ENCODE results near the gene CDIP1. TPM values are rescaled to one million over a fixed set of nuclear protein-coding genes. Genes with fewer than 3 reads are reported as not detected.

The CDIP1 gene
- polyA plus RNA-seq, 6 donors from 2014 or later: 10.9 to 26.5 (median 17.3) TPM

GRCh38 chr16:4534151-4534790 lies 4.3 kb downstream of the CDIP1 start:
- H3K4me3 Mint-ChIP-seq: no peak overlapping the region
- H3K4me1 Mint-ChIP-seq: peaks cover 20 to 35% (median 28%) of the 10 kb centered on the region in 3 donors
- H3K27me3 Mint-ChIP-seq: no peaks in the 10 kb centered on the region
- no peak for ATAC-seq (ENCODE audit: low read depth in 2 of 2)
- peak overlapping the region in 4 of 6 donors; percentile 15 to 80 (median 62) for H3K27ac Mint-ChIP-seq
- no peak for DNase-seq
- peaks cover 0 to 6% (median 0%) of the 10 kb centered on the region in 7 donors for H3K9me3 Mint-ChIP-seq
- no peaks in the 10 kb centered on the region for H3K36me3 Mint-ChIP-seq

GRCh38 chr16:4533490-4533889 lies 5.1 kb downstream of the CDIP1 start:
- Mint-ChIP-seq H3K27me3 (no peaks in the 10 kb centered on the region), H3K9me3 (no peaks in the 10 kb centered on the region), H3K4me1 (peaks cover 25 to 40% (median 30%) of the 10 kb centered on the region in 3 donors), H3K27ac (peak overlapping the region in 1 of 6 donors; percentile 35), H3K36me3 (no peaks in the 10 kb centered on the region), H3K4me3 (peak overlapping the region in 1 of 8 donors; percentile 42)
- no peak for DNase-seq
- no peak for ATAC-seq (ENCODE audit: low read depth in 2 of 2)

GRCh38 chr16:4532238-4532637 lies 6.3 kb downstream of the CDIP1 start:
- Mint-ChIP-seq H3K36me3 (no peaks in the 10 kb centered on the region), H3K4me3 (peak overlapping the region in 1 of 8 donors; percentile 45), H3K9me3 (peaks cover 0 to 2% (median 0%) of the 10 kb centered on the region in 7 donors), H3K27ac (peak overlapping the region in 1 of 6 donors; percentile 65), H3K27me3 (no peaks in the 10 kb centered on the region), H3K4me1 (peaks cover 20 to 36% (median 30%) of the 10 kb centered on the region in 3 donors)
- no peak for ATAC-seq (ENCODE audit: low read depth in 2 of 2)
- no peak for DNase-seq

GRCh38 chr16:4531811-4532210 lies 6.8 kb downstream of the CDIP1 start:
- peaks cover 18 to 36% (median 30%) of the 10 kb centered on the region in 3 donors for H3K4me1 Mint-ChIP-seq
- no peaks in the 10 kb centered on the region for H3K27me3 Mint-ChIP-seq
- peak overlapping the region in 2 of 8 donors; percentile 45 to 58 for H3K4me3 Mint-ChIP-seq
- H3K36me3 Mint-ChIP-seq: no peaks in the 10 kb centered on the region
- ATAC-seq (ENCODE audit: low read depth in 2 of 2) (no peak), DNase-seq (no peak)
- peaks cover 0 to 2% (median 0%) of the 10 kb centered on the region in 7 donors for H3K9me3 Mint-ChIP-seq
- no peak overlapping the region for H3K27ac Mint-ChIP-seq

GRCh38 chr16:4529085-4530060 lies 9.2 kb downstream of the CDIP1 start:
- Mint-ChIP-seq H3K27me3 (no peaks in the 10 kb centered on the region), H3K4me1 (peaks cover 20 to 33% (median 24%) of the 10 kb centered on the region in 3 donors), H3K27ac (peak overlapping the region; percentile 61 to 94 (median 80)), H3K9me3 (peaks cover 0 to 2% (median 0%) of the 10 kb centered on the region in 7 donors), H3K36me3 (no peaks in the 10 kb centered on the region), H3K4me3 (peak overlapping the region; percentile 12 to 80 (median 55))
- DNase-seq (no peak), ATAC-seq (ENCODE audit: low read depth in 2 of 2) (peak; percentile 54 to 56)

GRCh38 chr16:4525634-4526277 lies 12.8 kb downstream of the CDIP1 start:
- ATAC-seq (ENCODE audit: low read depth in 2 of 2): no peak
- Mint-ChIP-seq H3K9me3 (peaks cover 0 to 2% (median 0%) of the 10 kb centered on the region in 7 donors), H3K36me3 (no peaks in the 10 kb centered on the region), H3K4me1 (peaks cover 23 to 27% (median 26%) of the 10 kb centered on the region in 3 donors), H3K27me3 (no peaks in the 10 kb centered on the region), H3K27ac (peak overlapping the region in 3 of 6 donors; percentile 10 to 86 (median 76)), H3K4me3 (peak overlapping the region in 1 of 8 donors; percentile 40)
- DNase-seq: no peak

GRCh38 chr16:4525069-4525468 lies 13.5 kb downstream of the CDIP1 start:
- H3K27ac Mint-ChIP-seq: peak overlapping the region in 2 of 6 donors; percentile 24 to 34
- H3K4me1 Mint-ChIP-seq: peaks cover 23 to 26% (median 24%) of the 10 kb centered on the region in 3 donors
- no peaks in the 10 kb centered on the region for H3K36me3 Mint-ChIP-seq
- DNase-seq: no peak
- peaks cover 0 to 2% (median 0%) of the 10 kb centered on the region in 7 donors for H3K9me3 Mint-ChIP-seq
- no peak overlapping the region for H3K4me3 Mint-ChIP-seq
- ATAC-seq (ENCODE audit: low read depth in 2 of 2): no peak
- H3K27me3 Mint-ChIP-seq: no peaks in the 10 kb centered on the region

GRCh38 chr16:4524571-4524970 lies 14.0 kb downstream of the CDIP1 start:
- peak overlapping the region in 2 of 6 donors; percentile 24 to 34 for H3K27ac Mint-ChIP-seq
- H3K27me3 Mint-ChIP-seq: no peaks in the 10 kb centered on the region
- H3K4me1 Mint-ChIP-seq: peaks cover 19 to 23% (median 20%) of the 10 kb centered on the region in 3 donors
- ATAC-seq (ENCODE audit: low read depth in 2 of 2): no peak
- DNase-seq: no peak
- no peak overlapping the region for H3K4me3 Mint-ChIP-seq
- no peaks in the 10 kb centered on the region for H3K36me3 Mint-ChIP-seq
- H3K9me3 Mint-ChIP-seq: peaks cover 0 to 2% (median 0%) of the 10 kb centered on the region in 7 donors

- Mint-ChIP-seq H3K27me3 (no peaks in the 10 kb centered on the region), H3K9me3 (peaks cover 0 to 2% (median 0%) of the 10 kb centered on the region in 7 donors), H3K27ac (peak overlapping the region in 1 of 6 donors; percentile 39), H3K4me3 (no peak overlapping the region), H3K4me1 (peaks cover 11 to 15% (median 11%) of the 10 kb centered on the region in 3 donors), H3K36me3 (no peaks in the 10 kb centered on the region)
- DNase-seq: no peak
- ATAC-seq (ENCODE audit: low read depth in 2 of 2): no peak
Measured at GRCh38 chr16:4523686-4524085, 14.9 kb downstream of the CDIP1 start.

GRCh38 chr16:4522051-4522581 lies 16.5 kb downstream of the CDIP1 start:
- ATAC-seq (ENCODE audit: low read depth in 2 of 2) (no peak), DNase-seq (no peak)
- Mint-ChIP-seq H3K4me1 (peaks cover 7 to 15% (median 10%) of the 10 kb centered on the region in 3 donors), H3K27me3 (no peaks in the 10 kb centered on the region), H3K9me3 (no peaks in the 10 kb centered on the region), H3K36me3 (no peaks in the 10 kb centered on the region), H3K4me3 (no peak overlapping the region), H3K27ac (no peak overlapping the region)

GRCh38 chr16:4520913-4521312 lies 17.7 kb downstream of the CDIP1 start:
- Mint-ChIP-seq H3K27ac (no peak overlapping the region), H3K9me3 (no peaks in the 10 kb centered on the region), H3K27me3 (no peaks in the 10 kb centered on the region), H3K4me3 (no peak overlapping the region), H3K36me3 (no peaks in the 10 kb centered on the region), H3K4me1 (peaks cover 7 to 14% (median 11%) of the 10 kb centered on the region in 3 donors)
- ATAC-seq (ENCODE audit: low read depth in 2 of 2) (no peak), DNase-seq (no peak)

GRCh38 chr16:4519274-4520058 lies 19.1 kb downstream of the CDIP1 start:
- Mint-ChIP-seq H3K27ac (peak overlapping the region in 1 of 6 donors; percentile 65), H3K4me3 (no peak overlapping the region), H3K27me3 (no peaks in the 10 kb centered on the region), H3K36me3 (no peaks in the 10 kb centered on the region), H3K4me1 (peaks cover 21 to 26% (median 25%) of the 10 kb centered on the region in 3 donors), H3K9me3 (no peaks in the 10 kb centered on the region)
- ATAC-seq (ENCODE audit: low read depth in 2 of 2) (no peak), DNase-seq (no peak)
